ENCODE measurements around the gene LAMA5.

DNA sequence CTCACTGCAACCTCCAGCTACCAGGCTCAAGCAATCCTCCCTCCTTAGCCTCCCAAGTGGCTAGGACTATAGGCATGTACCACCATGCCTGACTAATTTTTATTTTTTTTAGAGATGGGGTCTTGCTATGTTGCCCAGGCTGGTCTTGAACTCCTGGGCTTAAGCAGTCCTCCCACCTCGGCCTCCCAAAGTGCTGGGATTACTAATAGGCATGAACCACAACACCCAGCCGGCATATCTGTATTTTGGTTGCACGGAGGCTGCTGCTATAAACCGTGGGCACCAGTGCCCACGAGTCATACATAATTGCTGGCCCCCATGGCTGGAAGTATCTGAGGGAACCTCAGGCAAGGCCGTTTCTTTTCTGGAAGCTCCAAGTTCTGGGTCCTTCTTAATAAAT, 82.7 kb downstream of the LAMA5 start:
- no peak for TF ChIP-seq POLR2A (IDR thresholded peaks at IDR 0.05; ENCODE audit: low read length)
- TF ChIP-seq GATA1 (IDR thresholded peaks at IDR 0.05; ENCODE audit: low read depth, low read length), result no peak

Measured in erythroblast (primary cell).